ENCODE data around the gene ADAMTSL1.
"Not testable (repeated sequence)": the region's sequence is repeated elsewhere in the genome, so short reads cannot be mapped to it uniquely, and the experiment has no call there.

ADAMTSL1 gene

GRCh38 chr9:18923671-18924430 lies 449.9 kb downstream of the ADAMTSL1 start:
- DNase-seq (ENCODE audit: low read depth) = no peak
- H3K4me3 ChIP-seq (ENCODE audit: control insufficient read depth, low read depth, low read length) = no peak overlapping the region
- TF ChIP-seq, protein P1, sequence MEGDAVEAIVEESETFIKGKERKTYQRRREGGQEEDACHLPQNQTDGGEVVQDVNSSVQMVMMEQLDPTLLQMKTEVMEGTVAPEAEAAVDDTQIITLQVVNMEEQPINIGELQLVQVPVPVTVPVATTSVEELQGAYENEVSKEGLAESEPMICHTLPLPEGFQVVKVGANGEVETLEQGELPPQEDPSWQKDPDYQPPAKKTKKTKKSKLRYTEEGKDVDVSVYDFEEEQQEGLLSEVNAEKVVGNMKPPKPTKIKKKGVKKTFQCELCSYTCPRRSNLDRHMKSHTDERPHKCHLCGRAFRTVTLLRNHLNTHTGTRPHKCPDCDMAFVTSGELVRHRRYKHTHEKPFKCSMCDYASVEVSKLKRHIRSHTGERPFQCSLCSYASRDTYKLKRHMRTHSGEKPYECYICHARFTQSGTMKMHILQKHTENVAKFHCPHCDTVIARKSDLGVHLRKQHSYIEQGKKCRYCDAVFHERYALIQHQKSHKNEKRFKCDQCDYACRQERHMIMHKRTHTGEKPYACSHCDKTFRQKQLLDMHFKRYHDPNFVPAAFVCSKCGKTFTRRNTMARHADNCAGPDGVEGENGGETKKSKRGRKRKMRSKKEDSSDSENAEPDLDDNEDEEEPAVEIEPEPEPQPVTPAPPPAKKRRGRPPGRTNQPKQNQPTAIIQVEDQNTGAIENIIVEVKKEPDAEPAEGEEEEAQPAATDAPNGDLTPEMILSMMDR (conservative IDR thresholded peaks at IDR 0.05; ENCODE audit: control insufficient read depth, insufficient read depth, low read depth, low read length) = no peak

DNA sequence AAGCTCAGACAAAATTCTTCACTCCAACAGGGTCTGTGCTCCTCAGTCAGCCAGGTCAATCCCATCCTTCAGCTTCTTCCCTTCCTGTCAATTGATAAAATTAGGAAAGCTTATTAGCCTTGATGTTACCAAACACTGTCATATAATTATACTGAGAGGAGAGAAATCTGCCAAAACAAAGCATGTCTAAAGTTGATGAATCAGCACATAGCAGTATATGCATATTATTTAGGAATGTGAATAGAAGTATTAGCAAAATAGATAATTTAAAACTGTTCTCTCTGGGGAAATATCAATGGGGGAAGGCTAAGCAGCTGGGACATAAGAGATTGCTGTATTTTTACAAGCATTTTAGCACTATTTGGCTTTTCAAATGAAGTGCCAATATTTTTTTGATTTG lies 451.9 kb downstream of the ADAMTSL1 start:
- H3K4me3 ChIP-seq (ENCODE audit: control insufficient read depth, low read depth, low read length) = no peak overlapping the region
- DNase-seq (ENCODE audit: low read depth) = no peak

DNA sequence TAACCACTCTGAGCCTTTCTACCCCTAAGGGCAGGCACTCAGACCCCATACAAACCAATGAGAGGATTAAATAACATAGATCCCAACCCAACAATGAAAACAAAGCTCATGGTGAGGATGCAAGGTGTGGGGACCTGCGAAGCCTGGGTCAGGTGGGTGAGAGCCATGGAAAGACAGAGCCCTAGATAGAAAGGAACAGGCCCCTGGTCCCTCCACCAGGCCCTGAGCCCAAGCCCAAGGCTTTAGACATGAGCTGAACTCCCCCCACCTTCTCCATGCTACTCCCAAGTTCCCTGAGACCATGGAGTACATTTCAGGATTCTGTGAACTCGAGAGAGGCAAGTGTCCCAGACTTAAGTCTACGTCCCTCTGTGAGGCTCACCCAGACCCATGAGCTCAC lies 452.6 kb downstream of the ADAMTSL1 start:
- H3K4me3 ChIP-seq (ENCODE audit: control insufficient read depth, low read depth, low read length) = no peak overlapping the region
- no peak for DNase-seq (ENCODE audit: low read depth)
- TF ChIP-seq, protein P1 (conservative IDR thresholded peaks at IDR 0.05; ENCODE audit: control insufficient read depth, insufficient read depth, low read depth, low read length) = no peak

More for the DNA sequence above, 451.9 kb downstream of the ADAMTSL1 start:
- TF ChIP-seq, protein P1 (conservative IDR thresholded peaks at IDR 0.05; ENCODE audit: control insufficient read depth, insufficient read depth, low read depth, low read length) = no peak

DNA sequence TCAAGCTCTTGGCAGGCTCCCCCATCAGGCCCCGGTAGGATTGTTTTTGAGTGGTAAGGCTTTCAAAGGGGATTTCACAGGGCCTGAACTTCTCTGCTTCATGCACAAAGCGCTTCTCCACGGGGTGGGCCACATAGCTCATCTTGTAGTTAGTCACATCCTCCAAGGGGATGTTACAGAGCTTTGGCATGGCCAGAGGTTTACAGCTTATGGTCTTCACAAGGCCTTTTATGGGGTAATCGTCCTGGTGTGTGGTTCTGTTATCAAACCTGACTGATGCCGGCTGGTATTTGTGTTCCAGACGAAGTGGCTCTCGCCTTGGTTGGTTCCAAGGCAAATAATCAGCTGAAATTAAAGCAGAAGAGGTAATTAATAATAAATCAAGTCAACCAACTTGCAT lies 454.8 kb downstream of the ADAMTSL1 start:
- DNase-seq (ENCODE audit: low read depth) = no peak
- TF ChIP-seq, protein P1 (conservative IDR thresholded peaks at IDR 0.05; ENCODE audit: control insufficient read depth, insufficient read depth, low read depth, low read length) = no peak
- H3K4me3 ChIP-seq (ENCODE audit: control insufficient read depth, low read depth, low read length) = no peak overlapping the region

DNA sequence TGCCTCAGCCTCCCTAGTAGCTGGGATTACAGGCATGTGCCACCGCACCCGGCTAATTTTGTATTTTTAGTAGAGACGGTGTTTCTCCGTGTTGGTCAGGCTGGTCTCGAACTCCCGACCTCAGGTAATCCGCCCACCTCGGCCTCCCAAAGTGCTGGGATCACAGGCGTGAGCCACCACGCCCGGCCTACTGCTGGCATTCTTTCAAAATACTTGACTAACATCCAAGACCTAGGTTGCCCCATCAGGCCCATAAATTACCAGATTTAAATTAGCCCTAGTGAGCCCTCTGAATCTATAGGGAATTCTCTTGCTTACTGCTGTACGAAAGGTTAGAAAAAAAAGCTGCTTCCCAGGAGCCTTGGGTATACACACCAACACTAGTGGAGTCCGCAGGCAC lies 456.7 kb downstream of the ADAMTSL1 start:
- H3K4me3 ChIP-seq (ENCODE audit: control insufficient read depth, low read depth, low read length); DNase-seq (ENCODE audit: low read depth): not testable (repeated sequence)

GRCh38 chr9:18935541-18935940 lies 461.6 kb downstream of the ADAMTSL1 start:
- H3K4me3 ChIP-seq (ENCODE audit: control insufficient read depth, low read depth, low read length) = no peak overlapping the region
- TF ChIP-seq, protein P1 (conservative IDR thresholded peaks at IDR 0.05; ENCODE audit: control insufficient read depth, insufficient read depth, low read depth, low read length) = no peak
- no peak for DNase-seq (ENCODE audit: low read depth)

DNA sequence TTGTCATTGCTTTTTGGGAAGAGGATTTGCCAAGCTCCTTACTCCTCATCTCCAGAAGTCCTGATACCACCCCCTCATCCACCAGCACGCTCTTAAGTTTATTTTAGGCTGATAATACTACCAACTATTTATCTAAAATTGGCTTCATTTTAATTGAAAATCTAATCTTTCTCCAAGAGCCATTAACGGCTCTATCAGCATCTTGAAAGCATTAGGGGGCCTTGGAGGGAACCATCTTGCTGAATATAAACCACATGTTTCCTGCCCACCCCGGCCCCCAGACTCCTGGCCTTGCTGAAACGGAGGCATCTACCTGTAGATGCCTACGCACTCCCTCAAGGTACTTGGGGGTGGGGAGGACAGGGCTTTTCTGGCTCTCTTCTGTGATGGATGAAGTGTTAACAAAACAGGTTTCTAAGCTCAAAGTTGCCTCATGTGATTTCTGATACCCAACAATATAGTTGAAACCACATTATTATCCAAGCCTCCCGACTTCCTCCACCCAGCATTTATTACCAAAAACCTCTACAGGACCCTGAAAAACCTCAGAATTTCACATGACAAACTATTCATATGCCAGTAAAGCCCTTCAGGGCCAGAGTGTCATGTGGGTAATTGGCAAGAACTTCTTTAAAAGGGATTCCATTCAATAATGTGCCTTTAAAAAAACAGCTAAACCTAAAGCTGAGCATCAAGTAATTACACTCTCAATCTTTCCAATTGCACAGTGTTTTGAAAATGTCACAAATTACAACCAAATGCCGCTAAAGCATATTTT lies 462.3 kb downstream of the ADAMTSL1 start:
- TF ChIP-seq, protein P1 (conservative IDR thresholded peaks at IDR 0.05; ENCODE audit: control insufficient read depth, insufficient read depth, low read depth, low read length) = no peak
- H3K4me3 ChIP-seq (ENCODE audit: control insufficient read depth, low read depth, low read length) = no peak overlapping the region
- DNase-seq (ENCODE audit: low read depth) = no peak
